GM19438 (cell line): Measurements from ENCODE around the gene SLCO2A1.

Experiments
- ATAC-seq: cut with Tn5 transposase; IDR thresholded peaks from one replicate; pipeline ENCODE4 v1.9.1; 2021; ENCODE audit warnings: low read depth; ENCODE audit not compliant: unreplicated experiment

Gene SLCO2A1

DNA sequence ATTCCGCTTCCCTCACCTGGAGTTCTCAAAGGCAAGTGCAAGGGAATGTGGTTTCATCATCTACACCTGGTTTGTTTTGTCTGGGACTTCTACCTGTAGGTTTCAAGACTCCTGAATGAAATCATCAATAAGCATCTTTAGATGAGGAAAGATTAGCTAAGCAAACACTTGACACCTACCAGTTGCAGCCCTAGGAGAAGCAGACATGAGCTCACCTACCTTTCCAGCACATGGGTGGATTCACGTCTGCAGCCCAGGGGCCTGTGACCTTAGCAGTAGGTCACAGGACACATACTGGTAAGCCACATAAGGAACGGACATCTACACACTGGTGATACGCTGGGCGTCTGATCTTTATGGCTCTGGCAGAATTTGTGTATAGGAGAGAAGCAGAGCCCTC, 26.7 kb downstream of the SLCO2A1 start:
- ATAC-seq = no peak

DNA sequence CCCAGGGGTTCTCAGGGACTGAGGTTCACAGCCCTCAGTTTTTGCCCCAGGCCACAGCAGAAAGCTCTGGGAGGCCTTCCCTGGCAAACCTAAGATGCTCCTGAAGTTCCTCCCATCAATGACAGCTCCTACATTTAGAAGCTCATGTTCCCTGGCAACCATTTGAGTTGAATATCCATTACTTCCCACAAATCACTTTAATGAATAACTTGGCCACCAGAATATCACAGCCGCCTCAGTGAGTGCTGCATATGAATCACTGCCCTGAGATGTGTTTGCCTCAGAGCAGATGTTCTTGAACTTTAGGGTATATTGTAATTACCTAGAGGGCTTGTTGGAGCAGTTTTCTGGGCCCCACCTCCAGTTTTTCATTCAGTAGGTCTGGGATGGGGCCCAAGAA, 27.4 kb downstream of the SLCO2A1 start:
- no peak for ATAC-seq

DNA sequence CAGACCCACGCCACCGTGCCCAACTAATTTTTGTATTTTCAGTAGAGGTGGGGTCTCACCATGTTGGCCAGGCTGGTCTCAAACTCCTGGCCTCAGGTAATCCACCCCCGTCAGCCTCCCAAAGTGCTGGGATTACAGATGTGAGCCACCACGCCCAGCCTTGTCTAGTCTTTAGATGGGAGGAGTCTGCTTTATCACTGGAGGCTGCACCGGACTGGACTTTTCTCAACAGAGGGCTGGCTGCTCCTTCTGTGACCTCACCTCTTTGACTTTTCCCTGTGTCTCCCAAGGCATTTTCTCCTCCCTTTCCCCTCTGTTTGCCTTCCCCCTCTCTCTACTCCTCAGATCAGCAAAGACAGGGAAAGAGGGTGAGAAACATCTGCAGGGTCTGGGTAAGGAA, 28.5 kb downstream of the SLCO2A1 start:
- ATAC-seq = no peak

DNA sequence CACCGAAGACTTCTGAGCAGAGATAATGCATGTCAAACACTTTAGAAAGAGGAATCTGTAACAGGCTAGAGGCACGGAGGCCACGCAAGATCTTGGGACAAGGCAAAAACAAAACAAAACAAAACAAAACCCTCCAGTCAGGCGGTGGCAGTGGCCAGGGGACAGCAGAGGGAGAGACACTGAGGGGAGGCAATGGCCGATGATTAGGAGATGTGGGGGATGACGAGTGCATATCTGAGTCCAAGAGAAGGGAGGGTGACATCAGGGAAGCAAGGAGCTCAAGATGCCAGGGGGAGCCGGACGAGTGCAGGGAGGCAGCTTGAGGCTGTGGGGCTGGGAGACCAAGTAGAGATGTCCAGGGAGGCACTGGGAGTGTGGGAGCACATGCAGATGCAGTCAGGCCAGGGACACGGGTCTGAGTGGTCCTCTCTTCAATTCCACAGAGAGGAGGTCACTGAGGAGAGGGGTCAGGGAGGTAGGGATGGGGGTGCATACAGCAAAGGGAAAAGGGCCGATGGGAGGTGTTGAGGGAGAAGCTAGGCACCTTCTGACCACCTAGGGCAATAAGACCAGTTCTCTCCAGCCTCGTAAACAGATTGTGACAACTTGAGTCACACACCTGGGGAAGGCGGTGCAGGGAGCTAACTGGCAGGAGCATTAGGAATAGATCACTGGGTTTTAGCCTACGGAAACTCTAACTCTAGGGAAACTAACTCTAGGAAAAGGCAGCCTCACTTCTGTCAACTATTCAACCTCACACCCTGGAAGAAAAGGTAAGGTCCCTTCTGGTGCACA, 29.6 kb downstream of the SLCO2A1 start:
- ATAC-seq = no peak

DNA sequence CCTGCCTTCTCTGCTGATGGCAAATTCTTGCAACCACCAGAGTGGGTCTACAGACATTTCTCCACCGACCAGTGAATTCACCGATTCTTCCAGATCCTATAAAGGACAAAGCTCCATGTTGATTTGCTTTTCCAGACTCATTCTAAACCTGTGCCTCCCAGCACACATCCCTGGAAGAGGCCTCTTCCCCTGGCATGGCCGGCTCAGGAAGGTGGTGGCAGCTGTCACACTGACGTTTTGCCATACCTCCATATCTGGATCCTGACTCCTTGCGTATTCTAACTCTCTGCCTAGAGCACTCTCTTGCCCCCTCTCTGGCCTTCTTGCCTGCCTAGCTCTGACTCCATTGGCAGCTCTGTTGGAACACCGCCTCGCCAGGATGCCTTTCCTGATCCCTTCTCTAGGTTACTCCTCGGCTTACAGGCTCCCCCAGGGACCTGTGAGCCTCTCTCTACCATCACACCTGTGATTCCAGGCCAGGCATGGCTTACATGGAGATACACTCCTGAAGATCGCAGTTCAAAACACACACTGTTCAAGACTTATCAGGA, 31.0 kb downstream of the SLCO2A1 start:
- ATAC-seq = no peak

DNA sequence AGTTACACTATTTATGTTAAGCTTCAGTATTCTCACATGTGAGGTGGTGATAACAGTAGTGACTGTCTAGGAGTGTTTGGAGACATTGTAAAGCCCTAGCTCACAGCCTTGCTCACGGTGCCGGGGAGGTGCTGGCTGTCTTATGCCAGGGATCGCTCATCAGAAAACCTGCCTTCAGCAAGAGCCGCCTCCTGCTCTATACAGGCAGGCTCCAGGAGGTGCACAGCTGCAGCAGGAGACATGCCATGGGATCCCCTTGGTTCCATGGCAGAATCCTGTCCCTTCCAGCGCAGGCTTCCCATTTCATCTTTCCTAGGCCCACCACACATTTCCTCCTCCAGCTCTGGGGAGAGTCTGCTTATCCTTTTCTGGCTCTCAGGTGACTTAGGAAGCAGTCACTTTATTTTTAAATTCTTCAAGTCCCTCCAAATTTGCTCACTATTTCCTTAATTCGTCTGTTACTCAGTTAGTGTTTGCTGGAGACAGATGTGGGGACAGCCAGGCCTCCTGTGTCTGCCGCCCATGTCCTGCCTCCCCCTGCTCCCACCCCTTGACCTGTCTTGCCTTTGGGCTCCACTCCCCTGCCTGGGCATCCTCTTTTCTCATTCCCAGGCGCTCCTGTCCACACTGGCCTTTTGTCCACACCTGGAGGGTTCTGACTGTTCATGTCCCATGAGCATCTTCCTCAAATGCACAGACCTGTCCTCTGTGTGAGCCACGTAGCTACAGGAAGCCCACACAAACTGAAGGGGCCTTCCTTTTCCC, 31.7 kb downstream of the SLCO2A1 start:
- no peak for ATAC-seq

DNA sequence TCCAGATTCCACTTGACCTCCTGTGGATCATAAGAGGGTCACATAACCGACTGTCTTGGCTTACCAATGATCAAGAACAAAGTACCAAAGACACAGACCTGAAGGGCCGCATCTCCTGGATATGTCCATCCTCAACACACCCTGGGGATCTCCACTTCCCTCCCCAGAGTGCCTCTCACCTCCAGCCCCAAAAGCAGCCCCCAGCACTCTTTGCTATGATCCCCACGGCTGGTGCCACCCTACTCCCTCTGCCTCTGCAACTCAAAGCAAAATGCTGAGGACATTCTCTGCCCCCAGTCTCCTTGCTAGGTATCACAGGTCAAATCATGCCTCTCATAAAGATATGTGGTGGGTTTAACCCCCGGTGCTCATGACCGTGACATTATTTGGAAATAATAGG, 32.7 kb downstream of the SLCO2A1 start:
- ATAC-seq = no peak

DNA sequence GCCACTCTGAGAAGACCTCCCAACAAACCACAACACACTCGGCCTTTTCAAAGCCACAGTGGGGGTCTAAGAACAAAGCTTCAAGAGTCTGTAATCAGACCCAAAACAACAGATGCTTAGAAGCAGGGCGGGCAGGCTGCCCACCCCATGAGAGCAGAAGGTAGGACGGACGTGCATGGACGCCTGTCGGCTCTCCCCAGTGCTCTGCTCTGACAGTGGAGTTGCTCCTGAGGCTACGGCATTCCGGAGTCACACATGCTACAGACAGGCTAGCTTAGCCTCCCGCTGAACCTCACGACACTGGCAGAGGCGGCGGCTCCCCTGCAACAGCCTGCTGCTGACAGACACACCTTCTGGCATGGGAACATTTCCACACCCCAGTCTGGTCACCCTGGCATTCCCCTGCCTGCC, 33.5 kb downstream of the SLCO2A1 start:
- no peak for ATAC-seq

DNA sequence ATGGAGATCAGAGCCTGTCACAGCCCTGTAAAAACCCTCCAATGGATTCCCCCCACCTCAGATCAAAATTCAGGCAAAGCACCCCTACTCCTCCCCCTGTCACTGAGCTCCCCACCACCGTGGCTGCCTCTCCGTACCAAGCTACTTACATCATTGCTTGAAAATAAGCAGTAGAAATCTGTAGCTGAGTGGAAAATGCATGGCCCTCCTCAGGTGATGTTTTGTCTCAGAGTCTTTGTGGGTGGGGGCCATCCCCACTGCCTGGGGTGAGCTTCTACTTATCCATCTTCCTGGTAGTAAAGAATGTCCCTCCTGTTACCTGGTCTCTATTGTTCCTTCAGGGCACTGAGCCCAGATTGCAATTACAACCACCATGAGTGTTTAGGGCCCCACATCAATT, 34.5 kb downstream of the SLCO2A1 start:
- ATAC-seq = no peak

DNA sequence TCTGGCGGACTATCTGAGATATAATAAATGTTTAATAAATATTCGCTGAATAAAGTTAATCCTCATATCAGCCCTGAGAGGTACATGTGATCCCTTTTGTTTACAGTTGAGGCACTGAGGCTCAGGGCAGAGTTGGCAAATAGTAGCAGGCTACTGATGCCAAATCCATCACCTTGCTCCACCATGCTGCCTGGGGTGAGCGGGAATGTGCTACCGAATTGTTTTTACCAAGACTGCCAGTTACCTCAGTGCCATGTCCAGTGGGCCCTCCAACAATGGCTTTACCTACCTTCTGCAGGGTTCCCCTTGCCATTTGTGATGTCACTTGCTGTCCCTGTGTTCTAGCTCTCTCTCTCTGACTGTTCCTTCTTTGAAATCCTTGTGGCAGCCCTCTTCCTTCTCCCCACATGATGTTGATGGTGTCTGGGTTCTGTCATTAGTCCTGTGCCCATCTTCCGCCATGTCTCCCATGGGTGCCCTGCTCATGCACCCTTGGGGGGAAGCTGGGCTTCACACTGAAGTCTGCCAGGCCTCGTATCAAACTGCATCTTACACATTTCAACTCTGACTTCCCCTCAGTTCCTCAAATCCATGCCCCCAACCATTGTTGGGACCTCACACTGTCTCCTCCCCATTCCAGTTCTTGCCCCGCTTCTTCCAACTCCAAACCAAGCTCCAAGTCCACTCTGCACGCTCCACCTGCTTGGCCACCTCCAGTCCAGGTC, 35.4 kb downstream of the SLCO2A1 start:
- ATAC-seq = no peak

DNA sequence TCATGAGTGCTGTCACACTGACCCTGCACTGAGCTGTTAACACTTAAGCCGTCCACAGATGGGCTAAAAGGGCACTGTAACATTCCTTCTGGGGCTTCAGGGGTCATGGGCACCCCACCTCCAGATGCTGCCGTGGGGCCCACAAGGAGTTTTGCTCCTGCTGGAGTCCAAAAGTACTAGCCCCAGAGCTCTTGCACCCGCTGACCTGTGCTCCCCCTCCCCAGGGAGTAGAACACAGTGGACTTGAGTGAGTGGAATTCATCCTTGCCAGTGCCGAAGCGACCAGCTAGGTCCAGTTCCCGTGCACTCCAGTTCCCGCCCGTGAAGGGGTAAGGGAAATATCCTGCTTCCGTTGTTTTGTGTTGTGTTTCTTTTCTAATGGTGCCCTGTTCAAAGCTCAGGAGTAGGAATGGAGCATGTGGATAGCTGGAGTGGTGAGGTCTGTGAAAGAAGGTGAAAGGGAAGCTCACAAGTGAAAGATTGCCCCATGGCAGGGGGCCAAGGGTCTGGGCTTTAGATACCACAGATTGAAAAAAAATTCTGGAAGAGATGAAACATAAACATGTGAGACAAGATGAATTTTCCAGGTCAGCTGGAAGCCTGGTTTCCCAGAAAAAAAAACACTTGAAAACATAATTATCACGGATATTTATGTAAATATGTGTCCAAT, 36.6 kb downstream of the SLCO2A1 start:
- ATAC-seq = no peak

DNA sequence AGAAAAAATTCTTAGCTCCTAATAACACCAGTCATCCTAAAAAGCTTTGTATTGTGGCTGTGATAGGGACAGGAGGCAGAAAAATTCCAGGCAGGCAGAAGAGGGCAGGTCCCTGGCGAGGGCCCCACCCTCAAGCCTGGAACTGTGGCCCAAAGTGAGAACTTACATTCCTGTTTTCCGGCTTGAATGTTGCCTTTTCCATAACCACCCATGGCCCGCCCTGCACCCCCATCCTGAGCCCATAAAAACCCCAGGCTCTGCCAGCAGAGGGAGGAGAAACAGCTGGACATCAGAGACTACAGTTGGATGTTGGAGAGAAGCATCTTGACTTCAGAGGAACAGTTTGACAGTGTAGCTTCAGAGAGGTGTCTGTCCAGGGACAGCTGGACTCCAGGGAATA, 37.3 kb downstream of the SLCO2A1 start:
- ATAC-seq = no peak

DNA sequence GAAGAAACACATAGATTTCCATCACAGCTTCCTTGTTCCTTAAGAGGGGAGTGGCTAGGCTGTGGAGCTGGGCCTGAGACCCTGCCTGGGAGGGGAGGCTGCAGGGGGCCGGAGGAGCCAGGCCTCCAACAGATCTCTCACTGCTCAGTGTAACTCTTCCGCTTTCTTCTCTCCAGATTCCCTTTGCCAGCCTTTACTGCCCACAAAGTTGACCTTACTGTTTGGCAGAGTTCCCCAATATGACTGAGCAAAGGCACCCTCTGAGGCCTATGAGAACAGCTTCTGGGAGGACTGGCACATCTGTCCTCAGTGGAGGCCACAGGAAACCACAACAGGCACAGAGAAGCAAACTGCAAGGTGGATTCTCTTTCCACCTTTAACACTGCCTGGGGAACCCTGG, 38.1 kb downstream of the SLCO2A1 start:
- no peak for ATAC-seq

DNA sequence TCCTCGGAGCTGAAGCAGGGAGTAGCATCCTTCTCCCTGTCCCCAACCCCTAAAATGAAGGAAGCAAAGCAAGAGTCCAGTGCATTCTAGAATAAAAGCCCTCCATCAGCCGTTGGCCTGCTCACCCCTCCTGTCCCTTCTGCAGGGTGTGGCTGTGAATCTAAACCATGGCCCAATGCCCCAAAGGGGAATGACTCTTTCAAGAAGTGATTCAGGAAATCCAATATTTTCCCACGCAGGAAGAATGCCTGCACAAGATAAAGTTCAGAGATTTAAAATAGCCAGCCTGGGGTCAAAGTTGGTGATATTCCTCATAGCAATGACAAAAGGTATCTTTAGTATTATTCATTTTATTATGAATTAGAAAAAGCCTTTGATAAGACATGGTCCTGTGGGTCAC, 38.5 kb downstream of the SLCO2A1 start:
- no peak for ATAC-seq

DNA sequence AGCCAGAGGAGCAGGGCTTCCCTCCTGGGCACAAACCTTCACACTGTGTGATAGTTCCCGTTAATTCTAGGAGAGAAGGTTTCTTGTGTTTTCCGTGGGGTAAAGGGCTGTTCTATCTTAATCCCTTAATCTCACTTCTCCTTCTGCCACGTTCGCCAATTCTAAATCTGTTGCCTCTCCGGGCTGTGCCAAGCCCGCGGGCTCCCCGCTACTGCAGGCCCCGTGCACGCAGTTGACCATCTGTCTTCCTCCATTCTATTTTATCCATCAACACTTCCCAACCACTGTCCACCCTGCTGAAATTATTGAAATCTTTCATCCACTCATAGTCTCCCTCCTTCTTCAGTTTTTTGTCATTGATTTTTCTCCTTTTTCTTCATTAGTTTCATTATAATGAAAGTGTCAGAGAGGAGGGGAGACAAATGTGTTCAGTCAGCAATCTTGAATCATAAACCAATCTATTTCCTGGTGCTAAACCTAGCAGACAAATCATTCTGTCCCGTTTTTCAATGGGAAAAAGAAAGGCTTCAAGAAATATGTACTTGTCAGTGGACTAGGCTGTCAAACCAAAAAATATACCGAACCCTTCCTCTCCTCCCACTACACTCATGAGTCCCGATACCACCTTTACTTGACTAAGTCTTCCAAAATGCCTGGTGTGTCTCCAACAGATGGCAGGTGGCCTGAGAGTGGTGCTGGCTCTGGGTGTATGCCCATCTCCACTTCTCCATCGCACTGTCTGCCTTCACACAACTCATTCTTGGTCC, 39.6 kb downstream of the SLCO2A1 start:
- no peak for ATAC-seq

DNA sequence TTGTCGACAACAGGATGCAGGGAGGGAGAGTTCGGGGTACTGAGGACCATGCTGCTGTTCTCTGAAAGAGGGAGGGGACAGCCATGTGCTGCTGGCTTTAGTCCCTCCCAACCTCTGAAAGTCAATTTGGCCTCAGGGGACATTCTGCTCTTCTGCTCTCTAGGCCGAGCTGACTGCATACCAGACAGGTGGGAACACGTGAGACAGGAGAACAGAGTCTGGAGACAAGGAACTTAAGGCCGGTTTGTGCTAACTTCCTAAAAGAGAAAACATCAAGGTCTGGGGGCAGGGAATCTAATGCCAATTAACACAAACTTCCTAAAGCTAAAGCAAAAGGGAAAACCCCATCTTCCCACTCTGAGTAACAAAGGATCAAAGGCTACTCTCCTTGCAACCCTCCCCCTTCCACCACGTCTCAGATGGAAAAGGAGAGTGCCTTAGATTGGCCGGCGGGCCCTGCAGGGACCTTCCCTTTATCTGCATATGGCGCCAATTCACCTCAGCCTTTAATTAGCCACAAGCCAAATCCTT, 41.0 kb downstream of the SLCO2A1 start:
- ATAC-seq = no peak

DNA sequence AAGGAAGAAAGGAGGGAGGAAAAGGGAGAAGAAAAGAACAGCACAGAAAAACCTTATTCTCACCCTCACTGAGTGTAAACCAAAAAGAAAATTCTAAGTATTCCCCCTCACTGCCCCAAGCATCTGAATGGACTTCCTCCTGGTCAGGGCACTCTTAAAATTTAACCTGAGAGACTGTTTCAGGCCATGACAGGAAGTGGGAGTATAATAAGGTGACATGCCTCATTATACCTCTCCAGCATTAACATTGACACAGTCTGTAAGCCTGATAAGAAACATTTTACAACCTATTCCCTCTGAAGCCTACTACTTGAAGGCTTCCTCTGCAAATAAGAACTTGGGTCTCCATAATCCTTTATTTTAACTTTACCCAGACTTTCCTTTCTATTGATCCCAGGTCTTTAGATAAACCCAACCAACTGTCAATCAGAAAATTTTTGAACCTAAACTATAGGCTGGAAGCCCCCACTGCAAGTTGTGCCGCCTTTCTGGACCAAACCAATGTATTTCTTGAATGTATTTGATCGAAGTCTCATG, 41.7 kb downstream of the SLCO2A1 start:
- no peak for ATAC-seq

DNA sequence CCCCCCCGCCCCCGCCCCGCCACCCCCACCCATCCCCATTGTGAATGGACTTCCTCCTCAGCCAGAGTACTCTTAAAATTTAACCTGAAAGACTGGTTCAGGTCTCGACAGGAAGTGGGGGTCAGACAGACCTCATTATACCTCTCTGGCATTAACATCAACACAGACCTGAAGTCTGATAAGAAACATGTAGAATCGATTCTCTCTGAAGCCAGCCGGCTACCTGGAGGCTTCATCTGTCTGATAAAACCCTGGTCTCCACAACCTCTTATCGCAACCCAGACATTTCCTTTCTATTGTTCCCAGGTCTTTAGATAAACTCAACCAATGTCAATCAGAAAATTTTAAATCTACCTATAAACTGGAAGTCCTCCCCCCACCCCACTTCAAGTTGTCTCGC, 42.6 kb downstream of the SLCO2A1 start:
- ATAC-seq = no peak

DNA sequence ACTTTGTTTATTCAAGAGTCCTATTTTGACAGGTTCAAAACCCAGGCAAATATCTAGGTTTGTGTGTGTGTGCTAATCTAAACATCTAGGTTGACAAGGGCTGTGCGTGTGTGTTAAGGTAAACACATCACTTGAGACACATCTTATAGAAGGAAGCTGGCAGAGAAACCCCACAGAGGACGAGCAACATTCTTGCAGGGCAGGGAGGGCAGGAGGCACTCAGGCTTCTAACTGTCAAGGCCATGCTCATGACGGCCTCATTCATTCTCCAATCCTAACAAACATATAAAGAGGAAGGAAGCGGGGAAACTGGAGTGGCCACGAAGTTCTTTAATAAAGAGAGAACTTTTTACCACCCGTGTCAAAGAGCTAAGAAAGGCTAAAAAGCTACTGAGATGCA, 43.4 kb downstream of the SLCO2A1 start:
- ATAC-seq = no peak
